Measurements from ENCODE around the gene PRCC. TPM values are rescaled to one million over a fixed set of nuclear protein-coding genes. Genes with fewer than 3 reads are reported as not detected.

Gene PRCC
- total and polyA plus RNA-seq, 2 of the 13 experiments (the other 11 are each of a cell fraction or from before 2014, with no cell fraction given), result 24.2 to 40.5 TPM

- TF ChIP-seq ARID4A (CRISPR knock-in tag; IDR thresholded peaks at IDR 0.05; ENCODE audit: borderline replicate concordance) (peak; percentile 97), PLSCR1 (CRISPR knock-in tag; IDR thresholded peaks at IDR 0.05; ENCODE audit: borderline replicate concordance) (no peak), EEA1 (CRISPR knock-in tag; IDR thresholded peaks at IDR 0.05; ENCODE audit: borderline replicate concordance) (peak; percentile 91; the same call in 1 of the 2 replicates), FOXC1 (CRISPR knock-in tag; IDR thresholded peaks at IDR 0.05; ENCODE audit: borderline replicate concordance) (peak; percentile 45; the same call in 1 of the 2 replicates), PRMT3 (CRISPR knock-in tag; IDR thresholded peaks at IDR 0.05; ENCODE audit: borderline replicate concordance, low read depth) (no peak), ZNF343 (CRISPR knock-in tag; IDR thresholded peaks at IDR 0.05) (peak; percentile 88), PCBP1 (IDR thresholded peaks at IDR 0.05; ENCODE audit: borderline replicate concordance, low read depth, low read length) (peak; percentile 80; the same call in 1 of the 2 replicates), ZFP91 (CRISPR knock-in tag; IDR thresholded peaks at IDR 0.05; ENCODE audit: borderline replicate concordance) (peak; percentile 99), ZBTB43 (CRISPR knock-in tag; conservative IDR thresholded peaks at IDR 0.05) (no peak), ZNF337 (CRISPR knock-in tag; IDR thresholded peaks at IDR 0.05; ENCODE audit: borderline replicate concordance, low read depth) (0 out of 2 replicates have a peak, but pooled peaks have one; percentile 50), ZNF331 (CRISPR knock-in tag; IDR thresholded peaks at IDR 0.05) (no peak), ZNF563 (CRISPR knock-in tag; IDR thresholded peaks at IDR 0.05) (peak; percentile 78), PTBP1 (IDR thresholded peaks at IDR 0.05; ENCODE audit: low read depth, low read length, poor library complexity, severe bottlenecking) (no peak), SP5 (CRISPR knock-in tag; IDR thresholded peaks at IDR 0.05; ENCODE audit: borderline replicate concordance, low read depth) (peak; percentile 57), LBX2 (CRISPR knock-in tag; IDR thresholded peaks at IDR 0.05; ENCODE audit: borderline replicate concordance) (peak; percentile 93; the same call in 1 of the 2 replicates), ZNF496 (CRISPR knock-in tag; IDR thresholded peaks at IDR 0.05; ENCODE audit: insufficient replicate concordance) (no peak)
- TF ChIP-seq, protein P1, sequence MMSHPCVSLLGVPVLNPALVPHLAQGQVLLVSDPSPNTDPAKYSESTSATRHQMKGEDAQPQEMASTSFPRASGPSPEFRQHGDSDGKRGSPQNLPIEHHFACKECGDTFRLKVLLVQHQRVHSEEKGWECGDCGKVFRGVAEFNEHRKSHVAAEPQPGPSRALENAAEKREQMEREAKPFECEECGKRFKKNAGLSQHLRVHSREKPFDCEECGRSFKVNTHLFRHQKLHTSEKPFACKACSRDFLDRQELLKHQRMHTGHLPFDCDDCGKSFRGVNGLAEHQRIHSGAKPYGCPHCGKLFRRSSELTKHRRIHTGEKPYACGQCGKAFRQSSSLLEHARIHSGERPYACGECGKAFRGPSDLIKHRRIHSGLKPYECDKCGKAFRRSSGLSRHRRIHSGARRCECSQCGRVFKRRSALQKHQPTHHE (CRISPR knock-in tag; IDR thresholded peaks at IDR 0.05; ENCODE audit: borderline replicate concordance), result peak; percentile 89; the same call in 1 of the 2 replicates
Measured at GRCh38 chr1:156740741-156741480, 26.4 kb upstream of the PRCC start, which contains the start of gene MRPL24 (continued).
